ENCODE results near the gene OGFOD2. TPM values are rescaled to one million over a fixed set of nuclear protein-coding genes. Genes with fewer than 3 reads are reported as not detected.

The OGFOD2 gene
- total and polyA plus RNA-seq, 4 donors = 8.0 to 18.6 (median 12.3) TPM

GRCh38 chr12:122965851-122966742 lies 8.9 kb upstream of the OGFOD2 start, which contains the start of gene ABCB9:
Gene ABCB9 (minus strand): TSS chr12:122966463. CDS start chr12:122960235, 6,228 bp downstream.
- H3K9me3 ChIP-seq (ENCODE audit: control insufficient read depth in 4 of 4, low read length in 3 of 4) = no peaks in the 10 kb centered on the region
- H3K4me3 ChIP-seq (ENCODE audit: low read depth in 1 of 3, low read length in 3 of 3) = peak within 1 kb of the TSS in 2 of 3 donors; percentile 24 to 40
- TF ChIP-seq ATF3 (IDR thresholded peaks at IDR 0.05) (no peak), SP1 (IDR thresholded peaks at IDR 0.05) (peak; percentile 42)
- peaks cover 3 to 10% (median 8%) of the 10 kb centered on the region in 4 donors for H3K4me1 ChIP-seq (ENCODE audit: control insufficient read depth in 4 of 4, insufficient read depth in 4 of 4, low read length in 3 of 4)
- WGBS = 11% methylated on average over 55 of the region's 55 CpGs
- H3K9ac ChIP-seq (ENCODE audit: low read depth in 1 of 2, low read length in 2 of 2) = no peak within 1 kb of the TSS
- no peaks in the 10 kb centered on the region for H3K27me3 ChIP-seq (ENCODE audit: control insufficient read depth in 4 of 4, insufficient read depth in 4 of 4, low read length in 3 of 4)
- DNase-seq (ENCODE audit: low spot score) = peak; percentile 99
- H3K36me3 ChIP-seq (ENCODE audit: control insufficient read depth in 4 of 4, insufficient read depth in 3 of 4, low read depth in 1 of 4, low read length in 3 of 4) = no peaks in the 10 kb centered on the region
- no peak within 1 kb of the TSS for H3K27ac ChIP-seq (ENCODE audit: low read depth in 1 of 2, low read length in 2 of 2)

DNA sequence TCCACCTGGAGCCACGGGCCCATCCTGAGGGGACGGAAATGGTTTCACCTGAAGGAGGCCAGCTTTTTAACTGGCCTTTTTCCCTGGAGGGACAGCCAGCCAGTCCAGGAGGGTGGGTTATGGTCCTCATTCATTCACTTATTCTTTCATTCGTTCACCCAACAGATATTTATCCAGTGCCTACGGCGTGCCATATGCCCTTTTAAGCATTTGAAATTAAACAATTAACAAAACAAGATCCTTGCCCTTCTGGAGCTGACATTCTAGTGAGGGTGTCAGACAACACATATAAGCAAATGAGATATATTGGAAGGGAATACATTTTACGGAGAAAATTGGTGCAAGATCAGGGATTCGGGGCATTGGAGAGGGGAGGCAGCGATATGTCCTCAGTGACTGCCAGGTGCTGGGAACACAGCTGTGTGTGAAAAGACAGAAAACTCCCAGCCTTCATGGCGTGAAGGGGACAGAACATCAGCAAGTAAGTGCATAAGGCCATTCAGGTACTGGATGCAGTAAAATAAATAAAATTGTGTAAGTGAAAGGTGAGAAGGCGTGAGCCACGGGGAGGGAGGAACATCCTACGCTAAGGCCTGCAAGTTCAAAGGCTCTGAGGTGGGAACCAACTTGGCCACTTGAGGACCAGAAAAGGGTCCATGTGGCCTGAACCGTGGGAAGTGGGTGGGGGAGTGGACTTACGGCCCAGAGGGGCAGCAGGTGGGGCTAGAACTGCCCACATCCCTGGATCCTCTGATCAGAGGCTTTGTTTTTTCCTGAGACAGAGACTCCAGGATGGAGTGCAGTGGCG lies 8.1 kb upstream of the OGFOD2 start:
- H3K9ac ChIP-seq (ENCODE audit: low read depth in 1 of 2, low read length in 2 of 2) = no peak overlapping the region
- DNase-seq (ENCODE audit: low spot score) = no peak
- TF ChIP-seq HNF4A (conservative IDR thresholded peaks at IDR 0.05) = no peak
- TF ChIP-seq, protein P1, sequence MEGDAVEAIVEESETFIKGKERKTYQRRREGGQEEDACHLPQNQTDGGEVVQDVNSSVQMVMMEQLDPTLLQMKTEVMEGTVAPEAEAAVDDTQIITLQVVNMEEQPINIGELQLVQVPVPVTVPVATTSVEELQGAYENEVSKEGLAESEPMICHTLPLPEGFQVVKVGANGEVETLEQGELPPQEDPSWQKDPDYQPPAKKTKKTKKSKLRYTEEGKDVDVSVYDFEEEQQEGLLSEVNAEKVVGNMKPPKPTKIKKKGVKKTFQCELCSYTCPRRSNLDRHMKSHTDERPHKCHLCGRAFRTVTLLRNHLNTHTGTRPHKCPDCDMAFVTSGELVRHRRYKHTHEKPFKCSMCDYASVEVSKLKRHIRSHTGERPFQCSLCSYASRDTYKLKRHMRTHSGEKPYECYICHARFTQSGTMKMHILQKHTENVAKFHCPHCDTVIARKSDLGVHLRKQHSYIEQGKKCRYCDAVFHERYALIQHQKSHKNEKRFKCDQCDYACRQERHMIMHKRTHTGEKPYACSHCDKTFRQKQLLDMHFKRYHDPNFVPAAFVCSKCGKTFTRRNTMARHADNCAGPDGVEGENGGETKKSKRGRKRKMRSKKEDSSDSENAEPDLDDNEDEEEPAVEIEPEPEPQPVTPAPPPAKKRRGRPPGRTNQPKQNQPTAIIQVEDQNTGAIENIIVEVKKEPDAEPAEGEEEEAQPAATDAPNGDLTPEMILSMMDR (IDR thresholded peaks at IDR 0.05; ENCODE audit: low read depth, low read length, missing input control) = peak; percentile 1
- H3K9me3 ChIP-seq (ENCODE audit: control insufficient read depth in 4 of 4, low read length in 3 of 4) = no peaks in the 10 kb centered on the region
- 70% methylated on average over 15 of the region's 15 CpGs for WGBS
- H3K4me1 ChIP-seq (ENCODE audit: control insufficient read depth in 4 of 4, insufficient read depth in 4 of 4, low read length in 3 of 4) = peaks cover 3 to 8% (median 6%) of the 10 kb centered on the region in 4 donors
- no peaks in the 10 kb centered on the region for H3K36me3 ChIP-seq (ENCODE audit: control insufficient read depth in 4 of 4, insufficient read depth in 3 of 4, low read depth in 1 of 4, low read length in 3 of 4)
- H3K27me3 ChIP-seq (ENCODE audit: control insufficient read depth in 4 of 4, insufficient read depth in 4 of 4, low read length in 3 of 4) = no peaks in the 10 kb centered on the region
- no peak overlapping the region for H3K4me3 ChIP-seq (ENCODE audit: low read depth in 1 of 3, low read length in 3 of 3)
- no peak overlapping the region for H3K27ac ChIP-seq (ENCODE audit: low read depth in 1 of 2, low read length in 2 of 2)

DNA sequence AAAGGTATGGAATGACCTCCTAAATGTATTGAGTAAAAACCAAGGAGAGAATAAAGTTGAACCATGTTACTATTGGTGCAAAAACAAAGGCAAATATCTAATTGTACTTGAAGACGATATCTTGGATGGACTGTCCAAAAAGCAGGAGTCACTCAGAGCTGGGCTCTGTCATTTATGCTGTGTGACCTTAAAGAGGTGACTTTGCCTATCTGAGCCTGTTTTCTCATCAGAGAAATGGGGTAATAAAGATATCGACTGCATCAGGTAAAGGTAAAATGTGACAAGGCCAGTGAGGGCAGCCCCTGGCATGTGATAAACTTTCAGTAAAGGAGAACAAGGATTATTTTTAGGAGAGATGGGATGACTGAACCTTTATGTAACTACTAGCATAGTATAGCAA lies 6.9 kb upstream of the OGFOD2 start:
- H3K9ac ChIP-seq (ENCODE audit: low read depth in 1 of 2, low read length in 2 of 2) = no peak overlapping the region
- no peaks in the 10 kb centered on the region for H3K9me3 ChIP-seq (ENCODE audit: control insufficient read depth in 4 of 4, low read length in 3 of 4)
- H3K36me3 ChIP-seq (ENCODE audit: control insufficient read depth in 4 of 4, insufficient read depth in 3 of 4, low read depth in 1 of 4, low read length in 3 of 4) = no peaks in the 10 kb centered on the region
- WGBS = 90% methylated on average over 2 of the region's 2 CpGs
- H3K27me3 ChIP-seq (ENCODE audit: control insufficient read depth in 4 of 4, insufficient read depth in 4 of 4, low read length in 3 of 4) = no peaks in the 10 kb centered on the region
- peaks cover 3 to 8% (median 6%) of the 10 kb centered on the region in 4 donors for H3K4me1 ChIP-seq (ENCODE audit: control insufficient read depth in 4 of 4, insufficient read depth in 4 of 4, low read length in 3 of 4)
- no peak overlapping the region for H3K27ac ChIP-seq (ENCODE audit: low read depth in 1 of 2, low read length in 2 of 2)
- no peak for DNase-seq (ENCODE audit: low spot score)
- H3K4me3 ChIP-seq (ENCODE audit: low read depth in 1 of 3, low read length in 3 of 3) = no peak overlapping the region
- no peak for TF ChIP-seq FOXA1 (IDR thresholded peaks at IDR 0.05)
- no peak for TF ChIP-seq JUND (IDR thresholded peaks at IDR 0.05)
- no peak for TF ChIP-seq TAF1 (conservative IDR thresholded peaks at IDR 0.05)
- TF ChIP-seq REST (IDR thresholded peaks at IDR 0.05) = no peak
- TF ChIP-seq EGR1 (IDR thresholded peaks at IDR 0.05; ENCODE audit: low read depth in 2 of 2) = no peak
- no peak for TF ChIP-seq HNF4A (conservative IDR thresholded peaks at IDR 0.05)
- no peak for TF ChIP-seq NR2F2 (IDR thresholded peaks at IDR 0.05)
- TF ChIP-seq, protein P1 (IDR thresholded peaks at IDR 0.05; ENCODE audit: low read depth, low read length, missing input control) = no peak
- TF ChIP-seq FOXA2 (IDR thresholded peaks at IDR 0.05) = no peak
- TF ChIP-seq HNF4G (IDR thresholded peaks at IDR 0.05) = no peak
- no peak for TF ChIP-seq SP1 (IDR thresholded peaks at IDR 0.05)
- no peak for TF ChIP-seq RXRA (IDR thresholded peaks at IDR 0.05)
- TF ChIP-seq RAD21 (IDR thresholded peaks at IDR 0.05) = no peak
- no peak for TF ChIP-seq MAX (IDR thresholded peaks at IDR 0.05)

All from liver (tissue), 9 donors.